Measurements from ENCODE around the gene DCBLD2.
"Not testable (repeated sequence)": the region's sequence is repeated elsewhere in the genome, so short reads cannot be mapped to it uniquely, and the experiment has no call there.

The DCBLD2 gene

GRCh38 chr3:98890965-98891910 is 10.3 kb downstream of the DCBLD2 start:
- DNase-seq (ENCODE audit: low read depth), result no peak

DNA sequence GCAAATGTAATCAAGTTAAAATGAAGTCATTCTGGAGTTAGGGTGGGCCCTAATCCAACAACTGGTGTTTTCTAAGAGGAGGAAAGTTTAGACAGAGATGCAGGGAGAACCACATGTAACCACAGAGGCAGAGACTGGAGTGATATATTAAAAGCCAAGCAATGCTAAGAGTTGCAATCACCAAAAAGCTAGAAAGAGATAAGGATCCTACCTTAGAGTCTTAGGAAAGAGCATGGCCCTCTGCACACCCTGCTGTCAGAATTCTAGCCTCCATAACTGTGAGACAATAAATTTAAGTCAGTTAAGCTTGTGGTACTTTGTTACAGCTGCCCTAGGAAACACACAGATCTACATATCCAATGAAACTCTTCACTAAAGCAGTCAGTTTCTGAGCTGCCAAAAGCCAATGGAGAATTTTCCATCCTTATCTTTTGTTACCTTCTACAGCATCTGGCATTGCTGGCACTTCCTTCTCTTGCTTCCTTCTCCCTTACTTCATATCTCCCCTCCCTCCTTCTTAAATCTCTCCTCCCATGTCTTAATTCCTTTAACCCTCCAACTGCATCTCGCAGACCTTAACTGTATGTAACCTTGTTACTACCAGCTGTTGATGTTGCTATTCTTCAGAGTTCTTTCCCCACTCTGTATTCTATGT is 11.2 kb downstream of the DCBLD2 start:
- DNase-seq (ENCODE audit: low read depth), result no peak

- no peak for DNase-seq (ENCODE audit: low read depth)
Measured at GRCh38 chr3:98887684-98888083, 13.8 kb downstream of the DCBLD2 start.

- DNase-seq (ENCODE audit: low read depth), result no peak
Measured at GRCh38 chr3:98886525-98886924, 15.0 kb downstream of the DCBLD2 start.

GRCh38 chr3:98885851-98886250 is 15.6 kb downstream of the DCBLD2 start:
- no peak for DNase-seq (ENCODE audit: low read depth)

DNA sequence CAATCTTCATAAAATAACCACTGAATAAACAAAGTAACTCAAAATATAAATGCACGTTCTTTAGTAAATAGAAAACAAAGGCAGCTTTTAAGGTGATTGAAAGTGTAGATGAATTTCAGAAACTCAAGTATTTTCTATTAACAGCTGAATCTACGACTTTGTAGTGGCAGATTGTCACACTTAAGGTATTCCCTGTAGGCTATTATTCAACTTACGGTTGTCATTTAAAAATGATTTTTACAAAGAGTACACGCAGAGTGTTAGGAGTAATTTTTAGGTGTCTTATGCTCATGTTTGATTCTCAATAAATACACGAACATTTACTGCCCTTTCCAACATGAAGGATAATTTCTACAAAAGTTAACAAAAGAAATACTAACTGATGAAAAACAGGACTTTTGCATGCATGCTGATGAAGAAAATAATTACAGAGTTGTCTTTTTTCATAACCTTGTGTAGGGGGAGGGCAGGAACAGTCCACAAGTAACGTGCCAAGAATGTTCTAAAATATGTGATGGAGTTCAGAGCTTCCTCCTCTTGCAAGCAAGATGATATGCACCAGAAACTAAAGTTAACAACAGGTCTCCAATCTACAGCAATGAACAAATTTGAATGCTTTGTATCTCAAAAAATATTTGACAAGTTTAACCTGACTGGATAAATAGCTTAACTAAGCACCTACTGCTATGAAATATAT is 16.7 kb downstream of the DCBLD2 start:
- no peak for DNase-seq (ENCODE audit: low read depth)

DNA sequence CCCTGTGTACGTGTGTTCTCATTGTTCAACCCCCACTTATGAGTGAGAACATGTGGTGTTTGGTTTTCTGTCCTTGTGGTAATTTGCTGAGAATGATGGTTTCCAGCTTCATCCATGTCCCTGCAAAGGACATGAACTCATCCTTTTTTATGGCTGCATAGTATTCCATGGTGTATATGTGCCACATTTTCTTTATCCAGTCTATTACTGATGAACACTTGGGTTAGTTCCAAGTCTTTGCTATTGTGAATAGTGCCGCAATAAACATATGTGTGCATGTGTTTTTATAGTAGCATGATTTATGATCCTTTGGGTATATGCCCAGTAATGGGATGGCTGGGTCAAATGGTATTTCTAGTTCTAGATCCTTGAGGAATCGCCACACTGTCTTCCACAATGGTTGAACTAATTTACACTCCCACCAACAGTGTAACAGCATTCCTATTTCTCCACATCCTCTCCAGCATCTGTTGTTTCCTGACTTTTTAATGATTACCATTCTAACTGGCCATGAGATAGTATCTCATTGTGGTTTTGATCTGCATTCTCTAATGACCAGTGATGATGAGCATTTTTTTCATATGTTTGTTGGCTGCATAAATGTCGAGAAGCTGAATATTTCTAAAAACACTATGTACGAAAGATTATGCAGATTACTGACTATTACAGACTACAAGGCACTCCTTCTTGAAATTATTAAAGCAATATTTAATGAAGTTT is 18.7 kb downstream of the DCBLD2 start:
- not testable (repeated sequence) for DNase-seq (ENCODE audit: low read depth)

DNA sequence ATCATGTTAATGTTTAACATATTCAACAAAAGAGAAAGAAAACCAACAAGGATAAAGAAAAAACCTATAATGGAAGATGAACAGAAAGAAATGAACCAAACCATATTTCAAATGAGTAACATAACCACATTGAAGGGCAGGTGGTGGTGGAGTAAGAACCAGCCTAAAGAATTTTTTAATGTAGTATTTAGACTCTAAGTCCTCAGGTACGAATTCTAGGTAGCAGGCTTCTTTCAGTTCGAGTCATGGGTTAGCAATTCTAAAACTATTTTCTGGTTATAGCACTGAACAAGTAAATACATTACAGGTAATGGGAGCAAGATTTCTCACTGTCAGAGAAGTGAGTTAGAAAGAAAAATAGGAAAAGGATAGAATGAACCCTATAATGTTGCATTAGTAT is 24.4 kb downstream of the DCBLD2 start:
- DNase-seq (ENCODE audit: low read depth), result no peak

DNA sequence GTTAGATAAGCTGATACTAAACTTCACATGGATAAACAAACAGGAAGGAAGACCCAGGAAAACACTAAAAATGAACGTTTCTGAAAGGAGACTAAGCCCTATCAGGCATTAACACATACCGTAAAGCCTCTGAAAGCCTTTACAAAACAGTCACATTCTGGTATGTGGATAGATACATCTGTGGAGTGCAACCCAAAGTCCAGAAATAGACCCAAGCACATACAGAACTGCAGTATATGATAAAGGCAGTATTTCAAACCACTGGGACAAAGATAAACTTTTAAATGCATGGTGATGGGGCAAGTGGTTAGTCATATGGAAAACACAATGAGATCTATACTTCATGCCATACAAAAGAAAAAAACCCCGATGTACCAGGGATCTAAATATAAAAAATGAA is 26.0 kb downstream of the DCBLD2 start:
- DNase-seq (ENCODE audit: low read depth), result no peak

DNA sequence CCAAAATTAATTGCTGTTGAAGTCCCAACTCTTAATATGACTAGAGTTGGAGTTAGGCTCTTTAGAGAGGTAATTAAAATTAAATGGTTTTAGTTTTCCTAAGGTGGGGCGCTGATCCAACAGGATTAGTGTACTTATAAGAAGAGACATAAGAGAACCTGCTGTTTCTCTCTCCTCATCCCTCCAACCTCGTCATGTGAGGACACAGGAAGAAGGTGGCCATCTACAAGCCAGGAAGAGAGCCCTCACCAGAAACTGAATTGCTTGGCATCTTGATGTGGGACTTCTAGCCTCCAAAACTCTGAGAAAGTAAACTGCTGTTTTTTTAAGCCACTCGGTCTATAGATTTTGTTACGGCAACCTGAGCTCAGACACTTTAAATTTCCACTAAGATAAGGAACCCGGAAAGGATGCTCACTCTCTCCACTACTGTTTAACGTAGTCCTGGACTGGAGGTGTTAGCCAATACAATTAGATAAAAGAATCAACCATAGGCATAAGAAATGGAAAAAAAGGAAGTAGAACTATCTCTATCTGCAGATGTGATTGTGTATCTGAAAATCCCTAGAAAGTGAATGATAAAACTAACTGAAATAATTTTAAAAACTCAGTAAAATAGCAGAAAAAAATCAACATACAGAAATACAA is 26.8 kb downstream of the DCBLD2 start:
- DNase-seq (ENCODE audit: low read depth), result no peak

DNA sequence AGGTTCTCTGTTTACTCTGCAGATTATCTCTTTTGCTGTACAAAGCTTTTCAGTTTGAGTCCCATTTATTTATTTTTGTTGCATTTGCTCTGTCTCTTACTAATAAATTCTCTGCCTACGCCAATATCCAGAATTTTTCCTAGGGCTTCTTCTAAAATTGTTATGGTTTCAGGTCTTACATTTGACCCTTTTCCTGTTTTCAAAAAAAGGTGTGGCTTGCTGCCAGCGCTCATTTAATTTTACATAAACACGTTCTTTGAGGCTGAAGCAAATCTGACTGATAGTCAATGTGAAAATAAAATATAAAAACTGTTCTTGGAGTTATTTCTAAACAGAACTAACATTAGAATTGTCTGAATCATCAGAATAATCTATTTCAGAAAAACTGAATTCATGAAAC is 32.1 kb downstream of the DCBLD2 start:
- no peak for DNase-seq (ENCODE audit: low read depth)

GRCh38 chr3:98857971-98858370 is 43.5 kb downstream of the DCBLD2 start:
- DNase-seq (ENCODE audit: low read depth), result not testable (repeated sequence)

- DNase-seq (ENCODE audit: low read depth), result not testable (repeated sequence)
Measured at GRCh38 chr3:98857258-98857657, 44.2 kb downstream of the DCBLD2 start.

DNA sequence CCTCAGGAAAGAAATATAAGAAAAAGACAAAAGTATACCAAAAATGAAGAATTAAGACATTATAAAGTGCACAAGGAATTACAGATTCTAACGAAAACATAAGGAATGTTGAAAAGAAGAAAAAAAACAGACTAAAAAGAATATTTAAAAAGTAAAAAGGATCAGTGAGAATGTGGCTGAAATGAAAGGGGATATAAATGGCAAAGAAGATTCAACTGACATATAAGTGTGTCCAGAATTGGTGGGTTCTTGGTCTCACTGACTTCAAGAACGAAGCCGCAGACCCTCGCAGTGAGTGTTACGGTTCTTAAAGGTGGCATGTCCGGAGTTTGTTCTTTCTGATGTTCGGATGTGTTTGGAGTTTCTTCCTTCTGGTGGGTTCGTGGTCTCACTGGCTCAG is 44.8 kb downstream of the DCBLD2 start:
- DNase-seq (ENCODE audit: low read depth), result no peak

- no peak for DNase-seq (ENCODE audit: low read depth)
Measured at GRCh38 chr3:98855806-98856400, 45.6 kb downstream of the DCBLD2 start.

DNA sequence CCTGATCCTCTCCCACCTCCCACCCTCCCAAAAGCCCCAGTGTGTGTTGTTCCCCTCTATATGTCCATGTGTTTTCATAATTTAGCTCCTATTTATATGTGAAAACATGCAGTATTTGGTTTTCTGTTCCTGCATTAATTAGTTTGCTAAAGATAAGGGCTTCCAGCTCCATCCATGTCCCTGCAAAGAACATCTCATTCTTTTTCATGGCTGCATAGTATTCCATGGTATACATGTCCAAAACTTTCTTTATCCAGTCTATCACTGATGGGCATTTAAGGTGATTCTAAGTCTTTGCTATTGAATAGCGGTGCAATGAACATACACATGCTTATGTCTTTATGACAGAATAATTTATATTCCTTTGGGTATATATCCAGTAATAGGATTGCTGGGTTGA is 53.4 kb downstream of the DCBLD2 start:
- no peak for DNase-seq (ENCODE audit: low read depth)

- no peak for DNase-seq (ENCODE audit: low read depth)
Measured at GRCh38 chr3:98846101-98846500, 55.4 kb downstream of the DCBLD2 start.

- DNase-seq (ENCODE audit: low read depth), result no peak
Measured at GRCh38 chr3:98843266-98843959, 58.1 kb downstream of the DCBLD2 start.

DNA sequence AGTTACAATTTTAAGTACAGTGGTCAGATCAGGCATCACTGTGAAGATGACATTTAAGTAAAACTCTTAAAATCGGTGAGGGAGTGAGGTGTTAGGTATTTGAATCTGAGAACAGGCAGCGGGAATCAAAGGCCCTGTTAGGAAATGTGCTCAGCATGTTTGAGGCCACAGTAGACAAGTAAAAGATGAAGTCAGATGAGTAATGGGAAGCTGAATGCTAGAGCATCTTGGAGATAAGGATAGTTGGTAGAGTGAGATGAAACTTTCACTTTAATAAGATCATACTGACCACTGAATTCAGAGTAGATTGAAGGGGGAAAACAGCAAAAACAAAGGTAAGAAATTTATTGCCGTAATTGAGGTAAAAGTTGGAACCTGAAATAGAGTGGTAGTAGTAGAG is 61.6 kb downstream of the DCBLD2 start:
- no peak for DNase-seq (ENCODE audit: low read depth)

- not testable (repeated sequence) for DNase-seq (ENCODE audit: low read depth)
Measured at GRCh38 chr3:98831060-98831459, 70.4 kb downstream of the DCBLD2 start.

All from activated T-cell treated with anti-CD3 and anti-CD28 coated beads for 1 hour (primary cell).